ENCODE measurements around the gene DCTPP1. TPM values are rescaled to one million over a fixed set of nuclear protein-coding genes. Genes with fewer than 3 reads are reported as not detected.
"Not testable (repeated sequence)": the region's sequence is repeated elsewhere in the genome, so short reads cannot be mapped to it uniquely, and the experiment has no call there.

Gene DCTPP1
- polyA plus RNA-seq, 2 of the 4 experiments (the other 2 are of a cell fraction), result 105 to 121 TPM

DNA sequence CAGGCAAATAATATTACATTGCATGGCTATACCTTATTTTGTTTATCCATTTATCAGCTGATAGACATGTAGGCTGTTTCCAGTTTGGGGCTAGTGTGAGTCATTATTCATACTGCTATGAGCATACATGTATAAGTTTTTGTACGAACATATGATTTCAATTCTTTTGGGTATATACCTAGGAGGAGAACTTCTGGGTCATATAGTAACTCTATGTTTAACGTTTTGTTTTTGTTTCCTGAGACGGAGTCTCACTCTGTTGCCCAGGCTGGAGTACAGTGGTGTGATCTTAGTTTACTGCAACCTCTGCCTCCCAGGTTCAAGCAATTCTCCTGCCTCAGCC is 40.3 kb upstream of the DCTPP1 start:
- CTCF ChIA-PET, result interaction anchor here (0.8 to 1.5 kb wide), 2 partner anchors 12 to 40 kb away, joined by 5 read pairs; partner anchors contain the start of gene DCTPP1

DNA sequence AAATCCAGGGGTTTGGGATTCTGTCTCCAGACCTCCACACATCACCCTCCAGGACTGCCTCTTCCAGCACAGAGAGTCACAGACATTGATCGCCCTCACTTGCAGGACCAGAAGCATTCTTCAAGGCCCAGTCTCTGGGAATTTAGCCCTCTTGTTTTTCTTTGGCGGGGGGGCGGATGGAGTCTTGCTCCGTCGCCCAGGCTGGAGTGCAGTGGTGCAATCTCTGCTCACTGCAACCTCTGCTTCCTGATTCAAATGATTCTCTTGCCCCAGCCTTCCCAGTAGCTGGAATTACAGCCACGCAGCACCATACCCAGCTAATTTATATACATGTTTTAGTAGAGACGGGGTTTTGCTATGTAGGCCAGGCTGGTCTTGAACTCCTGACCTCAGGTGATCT is 34.2 kb upstream of the DCTPP1 start:
- no peaks in the 10 kb centered on the region for H3K9me3 ChIP-seq
- H3K4me2 ChIP-seq, result no peak overlapping the region
- ChIA-PET CTCF (interaction anchor here (0.6 to 1.4 kb wide), 2 partner anchors 15 to 266 kb away, joined by 3 read pairs; no protein-coding TSS in a partner anchor), POLR2A (no interaction called here)
- DNase-seq (ENCODE audit: low read depth in 1 of 2, low spot score in 1 of 2) (no peak), ATAC-seq (no peak), FAIRE-seq (no peak)
- H3K4me1 ChIP-seq, result no peaks in the 10 kb centered on the region
- no peak overlapping the region for H3K4me3 ChIP-seq
- TF ChIP-seq CHD2 (IDR thresholded peaks at IDR 0.05; ENCODE audit: low read length, partially characterized antibody) (no peak), SMC3 (IDR thresholded peaks at IDR 0.05) (no peak), RFX5 (IDR thresholded peaks at IDR 0.05) (no peak), NPAS2 (CRISPR knock-in tag; IDR thresholded peaks at IDR 0.05; ENCODE audit: borderline replicate concordance) (no peak)
- H3K27ac ChIP-seq, result no peak overlapping the region
- 90% methylated on average over 7 of the region's 7 CpGs for WGBS (ENCODE audit: missing lambda C conversion rate)

More for the DNA sequence above, 40.3 kb upstream of the DCTPP1 start:
- DNase-seq (ENCODE audit: low read depth in 1 of 2, low spot score in 1 of 2), result no peak
- no peak overlapping the region for H3K27ac ChIP-seq
- ATAC-seq, result no peak
- H3K9me3 ChIP-seq, result no peaks in the 10 kb centered on the region
- H3K4me1 ChIP-seq, result no peaks in the 10 kb centered on the region
- H3K4me3 ChIP-seq, result no peak overlapping the region
- no peak overlapping the region for H3K4me2 ChIP-seq
- POLR2A ChIA-PET, result no interaction called here
- 79% methylated on average over 3 of the region's 3 CpGs for WGBS (ENCODE audit: missing lambda C conversion rate)
- FAIRE-seq, result no peak
- TF ChIP-seq CBX2 (IDR thresholded peaks at IDR 0.05; ENCODE audit: borderline replicate concordance, low read depth) (no peak), EP300 (IDR thresholded peaks at IDR 0.05) (no peak), HOXA7 (CRISPR knock-in tag; IDR thresholded peaks at IDR 0.05) (no peak), KDM1A (IDR thresholded peaks at IDR 0.05; ENCODE audit: low read depth) (no peak), TFCP2L1 (CRISPR knock-in tag; IDR thresholded peaks at IDR 0.05) (no peak), RCOR1 (IDR thresholded peaks at IDR 0.05; ENCODE audit: low read depth, low read length) (no peak), RAD21 (conservative IDR thresholded peaks at IDR 0.05 in 1 of 2, IDR thresholded peaks at IDR 0.05 in 1 of 2) (no peak), ESRRA (IDR thresholded peaks at IDR 0.05; ENCODE audit: borderline replicate concordance, low read length) (no peak), POLR2AphosphoS2 (conservative IDR thresholded peaks at IDR 0.05; ENCODE audit: low read length) (no peak), POLR2A (IDR thresholded peaks at IDR 0.05; ENCODE audit: low read length) (no peak), ZSCAN20 (CRISPR knock-in tag; IDR thresholded peaks at IDR 0.05) (no peak), FOXS1 (CRISPR knock-in tag; IDR thresholded peaks at IDR 0.05) (no peak), SREBF2 (IDR thresholded peaks at IDR 0.05) (no peak), RARB (CRISPR knock-in tag; IDR thresholded peaks at IDR 0.05) (no peak), HOXB13 (CRISPR knock-in tag; IDR thresholded peaks at IDR 0.05; ENCODE audit: low read depth) (no peak), CHD2 (IDR thresholded peaks at IDR 0.05; ENCODE audit: low read length, partially characterized antibody) (no peak)
- TF ChIP-seq, protein P1, sequence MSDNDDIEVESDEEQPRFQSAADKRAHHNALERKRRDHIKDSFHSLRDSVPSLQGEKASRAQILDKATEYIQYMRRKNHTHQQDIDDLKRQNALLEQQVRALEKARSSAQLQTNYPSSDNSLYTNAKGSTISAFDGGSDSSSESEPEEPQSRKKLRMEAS (IDR thresholded peaks at IDR 0.05), result no peak
- TF ChIP-seq, protein P2, sequence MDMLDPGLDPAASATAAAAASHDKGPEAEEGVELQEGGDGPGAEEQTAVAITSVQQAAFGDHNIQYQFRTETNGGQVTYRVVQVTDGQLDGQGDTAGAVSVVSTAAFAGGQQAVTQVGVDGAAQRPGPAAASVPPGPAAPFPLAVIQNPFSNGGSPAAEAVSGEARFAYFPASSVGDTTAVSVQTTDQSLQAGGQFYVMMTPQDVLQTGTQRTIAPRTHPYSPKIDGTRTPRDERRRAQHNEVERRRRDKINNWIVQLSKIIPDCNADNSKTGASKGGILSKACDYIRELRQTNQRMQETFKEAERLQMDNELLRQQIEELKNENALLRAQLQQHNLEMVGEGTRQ (IDR thresholded peaks at IDR 0.05), result no peak
- TF ChIP-seq, protein P3, sequence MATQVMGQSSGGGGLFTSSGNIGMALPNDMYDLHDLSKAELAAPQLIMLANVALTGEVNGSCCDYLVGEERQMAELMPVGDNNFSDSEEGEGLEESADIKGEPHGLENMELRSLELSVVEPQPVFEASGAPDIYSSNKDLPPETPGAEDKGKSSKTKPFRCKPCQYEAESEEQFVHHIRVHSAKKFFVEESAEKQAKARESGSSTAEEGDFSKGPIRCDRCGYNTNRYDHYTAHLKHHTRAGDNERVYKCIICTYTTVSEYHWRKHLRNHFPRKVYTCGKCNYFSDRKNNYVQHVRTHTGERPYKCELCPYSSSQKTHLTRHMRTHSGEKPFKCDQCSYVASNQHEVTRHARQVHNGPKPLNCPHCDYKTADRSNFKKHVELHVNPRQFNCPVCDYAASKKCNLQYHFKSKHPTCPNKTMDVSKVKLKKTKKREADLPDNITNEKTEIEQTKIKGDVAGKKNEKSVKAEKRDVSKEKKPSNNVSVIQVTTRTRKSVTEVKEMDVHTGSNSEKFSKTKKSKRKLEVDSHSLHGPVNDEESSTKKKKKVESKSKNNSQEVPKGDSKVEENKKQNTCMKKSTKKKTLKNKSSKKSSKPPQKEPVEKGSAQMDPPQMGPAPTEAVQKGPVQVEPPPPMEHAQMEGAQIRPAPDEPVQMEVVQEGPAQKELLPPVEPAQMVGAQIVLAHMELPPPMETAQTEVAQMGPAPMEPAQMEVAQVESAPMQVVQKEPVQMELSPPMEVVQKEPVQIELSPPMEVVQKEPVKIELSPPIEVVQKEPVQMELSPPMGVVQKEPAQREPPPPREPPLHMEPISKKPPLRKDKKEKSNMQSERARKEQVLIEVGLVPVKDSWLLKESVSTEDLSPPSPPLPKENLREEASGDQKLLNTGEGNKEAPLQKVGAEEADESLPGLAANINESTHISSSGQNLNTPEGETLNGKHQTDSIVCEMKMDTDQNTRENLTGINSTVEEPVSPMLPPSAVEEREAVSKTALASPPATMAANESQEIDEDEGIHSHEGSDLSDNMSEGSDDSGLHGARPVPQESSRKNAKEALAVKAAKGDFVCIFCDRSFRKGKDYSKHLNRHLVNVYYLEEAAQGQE (IDR thresholded peaks at IDR 0.05), result no peak

DNA sequence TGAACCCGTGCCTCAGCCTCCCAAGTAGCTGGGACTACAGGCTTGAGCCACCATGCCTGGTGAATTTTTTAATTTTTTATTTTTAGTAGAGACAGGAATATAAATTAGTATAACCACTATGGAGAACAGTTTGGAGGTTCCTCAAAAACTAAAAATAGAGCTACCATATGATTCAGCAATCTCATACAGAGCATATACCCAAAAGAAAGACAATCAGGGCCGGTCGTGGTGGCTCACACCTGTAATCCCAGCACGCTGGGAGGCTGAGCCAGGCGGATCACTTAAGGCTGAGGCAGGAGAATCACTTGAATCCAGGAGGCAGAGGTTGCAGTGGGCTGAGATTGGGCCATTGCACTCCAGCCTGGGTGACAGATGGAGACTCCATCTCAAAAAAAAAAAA is 31.6 kb upstream of the DCTPP1 start:
- DNase-seq (ENCODE audit: low read depth in 1 of 2, low spot score in 1 of 2); POLR2A ChIA-PET; H3K27ac ChIP-seq; H3K4me1 ChIP-seq; FAIRE-seq; H3K9me3 ChIP-seq; ATAC-seq; H3K4me3 ChIP-seq; H3K4me2 ChIP-seq: not testable (repeated sequence)
- 79% methylated on average over 5 of the region's 5 CpGs for WGBS (ENCODE audit: missing lambda C conversion rate)
- CTCF ChIA-PET, result interaction anchor here (0.7 to 1.7 kb wide), 7 partner anchors 12 to 154 kb away, joined by 3 to 11 read pairs (median 3); partner anchors contain the start of genes DCTPP1 and SEPHS2

Measured in A549 (cell line).